HCT116 (cell line): ENCODE results near the gene PDE4D. TPM values are rescaled to one million over a fixed set of nuclear protein-coding genes. Genes with fewer than 3 reads are reported as not detected.

ENCODE experiments used
- ATAC-seq: fragments of 200-7000 bp; cut with Tn5 transposase; 2 replicates; pipeline ENCODE4 v1.9.1; 2020; ENCODE audit warnings: mild to moderate bottlenecking, moderate library complexity
- BruUV-seq: library from RNA; stranded (reverse); fragments of 400-500 nt; replicated peaks from 2 replicates; lab custom pipeline; 2021; lab: Mats Ljungman, UMichigan
- CTCF ChIA-PET: fragments of 300-600 bp; sonication (Branson Sonifier 250); formaldehyde crosslinking; loops from one replicate; lab custom pipeline; 2021; ENCODE audit warnings: antibody characterized with exemption; lab: Charles Lee
- POLR2A ChIA-PET: fragments of 300-600, 350-600 bp; sonication (Branson Sonifier 250); formaldehyde crosslinking; loops from one replicate; lab custom pipeline; 2021; ENCODE audit warnings: antibody characterized with exemption; lab: Charles Lee
- RAD21 ChIA-PET, 2 experiments: fragments of 300-600 bp; sonication (Branson Sonifier 250); formaldehyde crosslinking; loops; one replicate each; lab custom pipeline; 2023; ENCODE audit warnings: low total read pairs in 2 of 2; ENCODE audit not compliant: uncharacterized antibody in 2 of 2, unreplicated experiment in 2 of 2, low non-redundant PET in 1 of 2; lab: Charles Lee
- DNase-seq: peaks from one replicate; pipeline ENCODE4 v3.0.0-alpha.2; 2010; ENCODE audit warnings: low read depth, low spot score
- H2AFZ ChIP-seq: fragments of 200-600 bp; shearing (Covaris generic), sonication (generic); 2 replicates; pipeline ENCODE4 v1.6.1; 2017; ENCODE audit warnings: low read depth, mixed run types, mixed read lengths, antibody characterized with exemption, low read length; ENCODE audit not compliant: poor library complexity, severe bottlenecking
- H3K27ac ChIP-seq: 2 replicates; pipeline ENCODE4 v1.5.1; 2012; ENCODE audit warnings: low read depth, low read length
- H3K27me3 ChIP-seq: fragments of 200-600 bp; sonication (generic); 2 replicates; pipeline ENCODE4 v1.6.1; 2016; ENCODE audit warnings: mixed run types, low read length, mixed read lengths; ENCODE audit not compliant: insufficient read depth
- H3K36me3 ChIP-seq, 2 experiments: fragments of 200-500 bp in 1 of 2; fragments of 200-600 bp in 1 of 2; sonication (Bioruptor generic) in 1 of 2; sonication (generic) in 1 of 2; 2 replicates each; pipeline versions ENCODE4 v1.5.1 to v1.6.1; 2014 to 2016; ENCODE audit warnings: low read length in 2 of 2, inconsistent platforms in 1 of 2, mixed read lengths in 1 of 2, mixed run types in 1 of 2; ENCODE audit not compliant: insufficient read depth in 2 of 2, control insufficient read depth in 1 of 2
- H3K4me1 ChIP-seq, 2 experiments: fragments of 200-600 bp in 1 of 2; sonication (generic) in 1 of 2; 2 replicates each; pipeline versions ENCODE4 v1.5.1 to v1.6.1; 2012 to 2017; ENCODE audit warnings: low read length in 2 of 2, inconsistent platforms in 1 of 2, mild to moderate bottlenecking in 1 of 2, mixed read lengths in 1 of 2, mixed run types in 1 of 2, moderate library complexity in 1 of 2; ENCODE audit not compliant: insufficient read depth in 2 of 2, control insufficient read depth in 1 of 2
- H3K4me2 ChIP-seq: fragments of 200-600 bp; sonication (generic); 2 replicates; pipeline ENCODE4 v1.6.1; 2017; ENCODE audit warnings: mixed run types, low read length, mixed read lengths
- H3K4me3 ChIP-seq, 2 experiments: fragments of 200-600 bp in 1 of 2; sonication (generic) in 1 of 2; replicated peaks in 1 of 2; 2 replicates each; pipeline ENCODE4 v1.5.1; 2011 to 2016; ENCODE audit warnings: low read length in 2 of 2, control low read depth in 1 of 2, low read depth in 1 of 2, mild to moderate bottlenecking in 1 of 2, mixed read lengths in 1 of 2, mixed run types in 1 of 2
- H3K79me2 ChIP-seq: fragments of 200-600 bp; sonication (generic); 2 replicates; pipeline ENCODE4 v1.6.1; 2017; ENCODE audit warnings: mild to moderate bottlenecking, mixed run types, low read length, moderate library complexity, mixed read lengths; ENCODE audit not compliant: insufficient read depth
- H3K9ac ChIP-seq: fragments of 200-600 bp; sonication (generic); 2 replicates; pipeline ENCODE4 v1.6.1; 2016; ENCODE audit warnings: low read length, mixed read lengths
- H3K9me2 ChIP-seq: fragments of 200-600 bp; sonication (generic), shearing (Covaris generic); 2 replicates; pipeline ENCODE4 v1.6.1; 2017; ENCODE audit warnings: mixed run types, mild to moderate bottlenecking, moderate library complexity; ENCODE audit not compliant: insufficient read depth
- H3K9me3 ChIP-seq, 2 experiments: fragments of 200-500 bp in 1 of 2; fragments of 200-600 bp in 1 of 2; sonication (Bioruptor generic) in 1 of 2; sonication (generic) in 1 of 2; 2 replicates each; pipeline ENCODE4 v1.6.1; 2014 to 2017; ENCODE audit warnings: low read length in 2 of 2, mixed read lengths in 2 of 2, inconsistent platforms in 1 of 2, low read depth in 1 of 2, mild to moderate bottlenecking in 1 of 2, mixed run types in 1 of 2, moderate library complexity in 1 of 2; ENCODE audit not compliant: control insufficient read depth in 1 of 2, insufficient read depth in 1 of 2
- H4K20me1 ChIP-seq: fragments of 200-600 bp; sonication (generic), shearing (Covaris generic); 2 replicates; pipeline ENCODE4 v1.6.1; 2017; ENCODE audit warnings: mixed run types, mild to moderate bottlenecking, moderate library complexity; ENCODE audit not compliant: insufficient read depth
- CBX3 ChIP-seq: IDR thresholded peaks from 2 replicates; pipeline ENCODE4 v1.6.1; 2012; ENCODE audit warnings: low read depth
- EZH2 ChIP-seq: fragments of 200-600 bp; sonication (generic); IDR thresholded peaks from 2 replicates; pipeline ENCODE4 v1.6.1; 2017; ENCODE audit warnings: antibody characterized with exemption, mixed run types
- EZH2phosphoT487 ChIP-seq: fragments of 200-600 bp; IDR thresholded peaks from 2 replicates; pipeline ENCODE4 v1.6.1; 2018; ENCODE audit warnings: antibody characterized with exemption, borderline replicate concordance
- FOSL1 ChIP-seq: IDR thresholded peaks from 2 replicates; pipeline ENCODE4 v1.6.1; 2012; ENCODE audit warnings: low read depth
- JUND ChIP-seq: IDR thresholded peaks from 2 replicates; pipeline ENCODE4 v1.6.1; 2012
- POLR2A ChIP-seq: IDR thresholded peaks from 2 replicates; pipeline ENCODE4 v1.7.0; 2011; ENCODE audit warnings: borderline replicate concordance; ENCODE audit not compliant: insufficient read depth, insufficient read length; ENCODE audit errors: extremely low read depth
- POLR2AphosphoS5 ChIP-seq: IDR thresholded peaks from 2 replicates; pipeline ENCODE4 v1.6.1; 2011; ENCODE audit warnings: mild to moderate bottlenecking, low read depth, low read length, moderate library complexity
- RAD21 ChIP-seq: IDR thresholded peaks from 2 replicates; pipeline ENCODE4 v1.6.1; 2012; ENCODE audit warnings: low read depth, mild to moderate bottlenecking
- SIN3A ChIP-seq: IDR thresholded peaks from 2 replicates; pipeline ENCODE4 v1.6.1; 2012; ENCODE audit warnings: low read depth
- SRF ChIP-seq: IDR thresholded peaks from 2 replicates; pipeline ENCODE4 v1.6.1; 2012; ENCODE audit warnings: low read depth
- YY1 ChIP-seq: IDR thresholded peaks from 2 replicates; pipeline ENCODE4 v1.6.1; 2011; ENCODE audit warnings: low read length, low read depth, moderate library complexity, mild to moderate bottlenecking; ENCODE audit not compliant: insufficient replicate concordance; ENCODE audit errors: extremely low read depth
- intact Hi-C: fragments of 100-400 bp; cut with micrococcal nuclease; formaldehyde crosslinking; loops from 2 replicates; pipeline ENCODE4 v1.10.0; 2022
- total RNA-seq: library from RNA; stranded (reverse); gene quantifications from one replicate; pipeline ENCODE4 v1.2.1, GENCODE V29; 2021; ENCODE audit not compliant: unreplicated experiment
- TF ChIP-seq, protein P1 (sequence below): IDR thresholded peaks from 2 replicates; pipeline ENCODE4 v1.6.1; 2012
- TF ChIP-seq, protein P2 (sequence below): IDR thresholded peaks from 2 replicates; pipeline ENCODE4 v1.6.1; 2012; ENCODE audit warnings: low read depth
- TF ChIP-seq, protein P3 (sequence below): IDR thresholded peaks from 2 replicates; pipeline ENCODE4 v1.6.1; 2012

Gene PDE4D
- total RNA-seq, 1 experiment from 2014 or later = 1.1 TPM

DNA sequence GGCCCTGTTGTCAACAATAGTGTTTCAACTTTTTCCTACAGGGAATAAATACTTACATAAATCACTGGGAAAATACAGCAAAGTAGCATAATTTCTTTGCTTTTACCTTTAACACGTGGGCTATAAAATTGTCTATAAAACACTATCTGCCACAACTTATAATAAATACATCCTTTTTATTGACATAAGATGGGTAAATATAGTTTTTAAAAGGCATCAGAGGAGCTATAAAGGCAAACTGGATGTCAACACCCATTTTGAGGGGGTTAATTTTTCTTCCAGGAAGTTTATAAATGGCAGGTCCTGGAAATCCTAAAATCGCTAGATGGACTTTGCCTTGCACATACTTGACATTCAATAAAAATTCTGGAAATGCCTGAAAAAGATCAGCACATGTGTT is 358.0 kb downstream of the PDE4D start:
- H3K27me3 ChIP-seq = 0 out of 2 replicates have a peak, but pooled peaks cover under 1% of the 10 kb centered on the region
- TF ChIP-seq, protein P1, sequence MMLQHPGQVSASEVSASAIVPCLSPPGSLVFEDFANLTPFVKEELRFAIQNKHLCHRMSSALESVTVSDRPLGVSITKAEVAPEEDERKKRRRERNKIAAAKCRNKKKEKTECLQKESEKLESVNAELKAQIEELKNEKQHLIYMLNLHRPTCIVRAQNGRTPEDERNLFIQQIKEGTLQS = no peak
- TF ChIP-seq POLR2A (no peak), FOSL1 (no peak), JUND (no peak), SRF (no peak), SIN3A (no peak), CBX3 (no peak), YY1 (no peak), POLR2AphosphoS5 (no peak), EZH2 (no peak), EZH2phosphoT487 (no peak), RAD21 (no peak)
- TF ChIP-seq, protein P2, sequence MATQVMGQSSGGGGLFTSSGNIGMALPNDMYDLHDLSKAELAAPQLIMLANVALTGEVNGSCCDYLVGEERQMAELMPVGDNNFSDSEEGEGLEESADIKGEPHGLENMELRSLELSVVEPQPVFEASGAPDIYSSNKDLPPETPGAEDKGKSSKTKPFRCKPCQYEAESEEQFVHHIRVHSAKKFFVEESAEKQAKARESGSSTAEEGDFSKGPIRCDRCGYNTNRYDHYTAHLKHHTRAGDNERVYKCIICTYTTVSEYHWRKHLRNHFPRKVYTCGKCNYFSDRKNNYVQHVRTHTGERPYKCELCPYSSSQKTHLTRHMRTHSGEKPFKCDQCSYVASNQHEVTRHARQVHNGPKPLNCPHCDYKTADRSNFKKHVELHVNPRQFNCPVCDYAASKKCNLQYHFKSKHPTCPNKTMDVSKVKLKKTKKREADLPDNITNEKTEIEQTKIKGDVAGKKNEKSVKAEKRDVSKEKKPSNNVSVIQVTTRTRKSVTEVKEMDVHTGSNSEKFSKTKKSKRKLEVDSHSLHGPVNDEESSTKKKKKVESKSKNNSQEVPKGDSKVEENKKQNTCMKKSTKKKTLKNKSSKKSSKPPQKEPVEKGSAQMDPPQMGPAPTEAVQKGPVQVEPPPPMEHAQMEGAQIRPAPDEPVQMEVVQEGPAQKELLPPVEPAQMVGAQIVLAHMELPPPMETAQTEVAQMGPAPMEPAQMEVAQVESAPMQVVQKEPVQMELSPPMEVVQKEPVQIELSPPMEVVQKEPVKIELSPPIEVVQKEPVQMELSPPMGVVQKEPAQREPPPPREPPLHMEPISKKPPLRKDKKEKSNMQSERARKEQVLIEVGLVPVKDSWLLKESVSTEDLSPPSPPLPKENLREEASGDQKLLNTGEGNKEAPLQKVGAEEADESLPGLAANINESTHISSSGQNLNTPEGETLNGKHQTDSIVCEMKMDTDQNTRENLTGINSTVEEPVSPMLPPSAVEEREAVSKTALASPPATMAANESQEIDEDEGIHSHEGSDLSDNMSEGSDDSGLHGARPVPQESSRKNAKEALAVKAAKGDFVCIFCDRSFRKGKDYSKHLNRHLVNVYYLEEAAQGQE = no peak
- TF ChIP-seq, protein P3, sequence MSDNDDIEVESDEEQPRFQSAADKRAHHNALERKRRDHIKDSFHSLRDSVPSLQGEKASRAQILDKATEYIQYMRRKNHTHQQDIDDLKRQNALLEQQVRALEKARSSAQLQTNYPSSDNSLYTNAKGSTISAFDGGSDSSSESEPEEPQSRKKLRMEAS = no peak
- no peak overlapping the region for H3K9ac ChIP-seq
- DNase-seq (no peak), ATAC-seq (no peak)
- H3K4me2 ChIP-seq = no peak overlapping the region
- H3K36me3 ChIP-seq = no peaks in the 10 kb centered on the region
- H3K4me1 ChIP-seq = no peaks in the 10 kb centered on the region
- no peaks in the 10 kb centered on the region for H3K9me2 ChIP-seq
- no peaks in the 10 kb centered on the region for H3K9me3 ChIP-seq
- H2AFZ ChIP-seq = no peak overlapping the region
- H3K27ac ChIP-seq = no peak overlapping the region
- no TSS peak for BruUV-seq
- no peaks in the 10 kb centered on the region; the same call in 1 of the 2 replicates for H4K20me1 ChIP-seq
- ChIA-PET CTCF (no interaction called here), POLR2A (no interaction called here), RAD21 (no interaction called here)
- intact Hi-C loops = no loop called here
- no peak overlapping the region for H3K4me3 ChIP-seq
- H3K79me2 ChIP-seq = no peaks in the 10 kb centered on the region
